Stimulated activated CD8-positive, alpha-beta memory T cell treated with anti-CD3 and anti-CD28 coated beads, Interleukin-2, amount 100 ng/mL, for 48 hours (primary cell): Measurements from ENCODE around the gene NRBF2.
"Not testable (repeated sequence)": the region's sequence is repeated elsewhere in the genome, so short reads cannot be mapped to it uniquely, and the experiment has no call there.

Experiments
- DNase-seq, 2 donors: peaks; one replicate each; pipeline ENCODE4 v3.0.0-alpha.2; 2020; ENCODE audit warnings: low read depth in 2 of 2

NRBF2 gene

GRCh38 chr10:63119041-63119440 lies 14.1 kb upstream of the NRBF2 start:
- no peak for DNase-seq

DNA sequence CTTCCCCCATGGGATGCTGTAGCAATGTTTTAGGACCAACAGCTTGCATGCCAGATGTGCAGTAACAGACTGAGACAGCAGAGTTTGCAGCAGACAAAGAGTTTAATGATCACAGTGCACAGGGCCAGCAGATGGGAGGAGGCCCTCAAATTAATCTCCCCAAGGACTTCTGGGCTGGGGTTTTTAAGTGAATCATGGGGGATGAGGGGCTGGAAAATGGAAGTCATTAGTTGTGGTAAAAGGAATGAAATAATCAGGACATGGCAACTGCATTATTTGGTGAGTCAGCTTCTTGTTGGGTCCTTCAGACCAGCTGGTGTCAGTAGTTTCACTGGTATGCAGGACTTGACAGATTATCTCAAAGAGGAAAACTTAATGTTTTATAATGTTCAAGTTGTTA lies 12.6 kb upstream of the NRBF2 start:
- DNase-seq, result no peak

DNA sequence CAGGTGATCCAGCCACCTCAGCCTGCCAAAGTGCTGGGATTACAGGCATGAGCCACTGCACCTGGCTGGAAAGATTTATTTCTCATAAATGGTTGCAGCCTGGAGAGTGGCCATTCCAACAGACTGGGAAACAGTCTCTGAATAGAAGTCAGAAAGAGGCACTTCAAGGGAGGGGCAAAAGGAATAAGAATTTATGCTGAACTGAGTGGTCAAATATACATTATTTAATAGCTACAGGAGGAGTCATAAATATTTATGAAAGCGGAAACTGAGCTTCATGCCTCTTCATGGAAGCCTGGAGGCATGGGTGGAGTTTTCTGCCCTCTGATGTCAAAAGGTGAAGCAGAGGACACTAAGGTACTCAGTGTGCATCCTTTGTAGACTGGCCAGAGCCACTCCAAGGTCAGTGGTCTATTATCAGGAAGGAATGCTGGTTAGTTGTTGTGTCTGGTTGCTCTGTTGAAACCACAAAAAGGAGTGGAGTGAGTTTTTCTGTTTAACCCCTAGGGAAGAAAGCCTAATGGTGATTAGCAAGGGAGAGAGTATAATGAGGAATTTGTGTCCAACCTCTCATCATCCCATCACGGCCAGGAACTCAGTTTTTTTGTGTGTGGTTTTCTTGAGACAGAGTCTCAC lies 9.3 kb upstream of the NRBF2 start:
- no peak for DNase-seq

DNA sequence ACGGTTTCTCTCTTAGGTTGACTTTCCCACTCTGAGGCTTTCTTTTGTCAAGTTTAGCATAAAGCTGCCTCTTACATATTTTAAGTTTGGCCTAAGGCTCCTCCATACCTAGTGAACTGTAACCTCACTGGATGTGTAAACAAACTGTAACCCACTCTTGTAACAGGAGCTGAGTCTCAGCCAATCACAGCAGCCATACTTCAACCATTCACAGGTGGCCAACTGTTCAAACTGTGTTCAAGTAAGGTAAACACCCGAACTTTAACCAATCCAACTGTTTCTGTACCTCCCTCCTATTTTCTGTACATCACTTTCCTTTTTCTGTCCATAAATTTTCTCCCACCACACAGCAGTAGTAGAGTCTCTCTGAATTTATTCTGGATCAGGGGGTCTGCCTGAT lies 7.7 kb upstream of the NRBF2 start:
- DNase-seq, result no peak

DNA sequence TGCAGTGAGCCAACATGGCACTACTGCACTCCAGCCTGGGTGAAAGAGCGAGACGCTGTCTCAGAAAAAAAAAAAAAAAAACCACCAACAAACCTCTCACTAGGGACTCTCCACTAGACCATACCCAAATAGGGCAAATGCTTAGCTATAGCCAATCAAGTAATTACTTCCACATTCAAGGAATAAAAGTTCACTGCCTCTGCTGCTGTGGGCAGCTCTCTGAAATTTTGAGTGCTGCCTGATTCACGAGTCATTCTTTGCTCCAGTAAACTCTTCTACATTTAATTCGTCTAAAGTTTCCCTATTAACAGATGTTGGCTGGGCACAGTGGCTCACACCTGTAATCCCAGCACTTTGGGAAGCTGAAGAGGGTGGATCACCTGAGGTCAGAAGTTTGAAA lies 4.7 kb upstream of the NRBF2 start:
- DNase-seq, result no peak

- no peak for DNase-seq
Measured at GRCh38 chr10:63129888-63130287, 3.2 kb upstream of the NRBF2 start.

GRCh38 chr10:63132651-63133055 lies 475 bp upstream of the NRBF2 start:
- DNase-seq, result no peak

- DNase-seq, result no peak
Measured at GRCh38 chr10:63133821-63134557, 861 bp downstream of the NRBF2 start.

DNA sequence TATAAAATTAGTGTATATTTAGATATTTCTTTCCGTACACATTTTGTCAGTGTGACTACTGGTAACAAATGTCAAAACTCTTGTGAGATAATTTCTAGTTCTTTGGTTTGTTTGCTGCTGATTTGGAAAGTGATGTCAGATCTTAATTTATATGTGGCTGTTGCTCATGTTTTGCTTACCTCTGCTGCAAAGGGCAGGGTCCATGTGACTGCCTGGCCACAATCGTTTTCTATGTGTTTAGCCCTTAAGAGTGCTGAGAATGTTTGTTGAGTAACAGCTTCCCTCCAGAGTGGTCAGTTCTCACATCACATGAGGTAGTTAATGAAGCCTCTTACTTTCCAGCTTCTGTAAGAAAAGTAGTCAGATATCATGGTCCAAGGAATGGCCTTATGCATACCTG lies 4.2 kb downstream of the NRBF2 start:
- no peak for DNase-seq

GRCh38 chr10:63140077-63140476 lies 6.9 kb downstream of the NRBF2 start:
- no peak for DNase-seq

- DNase-seq, result no peak
Measured at GRCh38 chr10:63142136-63142535, 9.0 kb downstream of the NRBF2 start.

GRCh38 chr10:63143987-63144386 lies 10.9 kb downstream of the NRBF2 start:
- DNase-seq, result no peak

GRCh38 chr10:63145782-63146181 lies 12.7 kb downstream of the NRBF2 start:
- no peak for DNase-seq

GRCh38 chr10:63146503-63146902 lies 13.4 kb downstream of the NRBF2 start:
- DNase-seq, result no peak

DNA sequence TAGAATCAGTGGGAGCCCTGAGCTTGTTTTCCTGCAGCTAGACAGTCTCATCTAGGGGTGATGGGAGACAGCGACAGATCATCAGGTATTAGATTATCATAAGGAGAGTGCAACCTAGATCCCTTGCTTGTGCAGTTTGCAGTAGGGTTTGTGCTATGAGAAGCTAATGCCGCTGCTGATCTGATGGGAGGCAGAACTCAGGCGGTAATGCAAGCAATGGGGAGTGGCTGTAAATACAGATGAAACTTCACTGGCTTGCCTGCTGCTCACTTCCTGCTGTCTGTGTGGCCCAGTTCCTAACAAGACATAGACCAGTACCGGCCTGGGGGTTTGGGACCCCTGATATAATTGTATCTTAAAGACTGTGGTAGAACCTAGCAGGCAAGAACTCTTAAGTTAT lies 17.6 kb downstream of the NRBF2 start:
- DNase-seq, result no peak

DNA sequence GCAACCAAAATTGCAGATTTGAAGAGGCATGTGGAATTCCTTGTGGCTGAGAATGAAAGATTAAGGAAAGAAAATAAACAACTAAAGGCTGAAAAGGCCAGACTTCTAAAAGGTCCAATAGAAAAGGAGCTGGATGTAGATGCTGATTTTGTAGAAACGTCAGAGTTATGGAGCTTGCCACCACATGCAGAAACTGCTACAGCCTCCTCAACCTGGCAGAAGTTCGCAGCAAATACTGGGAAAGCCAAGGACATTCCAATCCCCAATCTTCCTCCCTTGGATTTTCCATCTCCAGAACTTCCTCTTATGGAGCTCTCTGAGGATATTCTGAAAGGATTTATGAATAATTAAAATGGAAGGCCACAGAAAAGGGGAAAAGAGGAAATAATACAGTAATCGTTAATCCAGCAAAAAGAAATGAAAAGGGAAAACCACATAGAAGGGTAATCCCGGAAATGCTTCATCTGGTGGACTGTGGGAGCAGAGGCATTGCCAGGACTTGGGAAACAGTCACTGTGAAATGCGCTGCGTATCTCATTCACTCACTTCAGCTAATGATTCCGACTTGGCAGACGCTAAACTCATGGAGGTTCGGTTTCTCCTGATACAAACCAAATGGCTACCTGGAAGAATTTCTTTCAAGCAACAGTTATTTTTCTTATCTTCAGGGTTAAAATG lies 20.9 kb downstream of the NRBF2 start:
- DNase-seq, result not testable (repeated sequence)

DNA sequence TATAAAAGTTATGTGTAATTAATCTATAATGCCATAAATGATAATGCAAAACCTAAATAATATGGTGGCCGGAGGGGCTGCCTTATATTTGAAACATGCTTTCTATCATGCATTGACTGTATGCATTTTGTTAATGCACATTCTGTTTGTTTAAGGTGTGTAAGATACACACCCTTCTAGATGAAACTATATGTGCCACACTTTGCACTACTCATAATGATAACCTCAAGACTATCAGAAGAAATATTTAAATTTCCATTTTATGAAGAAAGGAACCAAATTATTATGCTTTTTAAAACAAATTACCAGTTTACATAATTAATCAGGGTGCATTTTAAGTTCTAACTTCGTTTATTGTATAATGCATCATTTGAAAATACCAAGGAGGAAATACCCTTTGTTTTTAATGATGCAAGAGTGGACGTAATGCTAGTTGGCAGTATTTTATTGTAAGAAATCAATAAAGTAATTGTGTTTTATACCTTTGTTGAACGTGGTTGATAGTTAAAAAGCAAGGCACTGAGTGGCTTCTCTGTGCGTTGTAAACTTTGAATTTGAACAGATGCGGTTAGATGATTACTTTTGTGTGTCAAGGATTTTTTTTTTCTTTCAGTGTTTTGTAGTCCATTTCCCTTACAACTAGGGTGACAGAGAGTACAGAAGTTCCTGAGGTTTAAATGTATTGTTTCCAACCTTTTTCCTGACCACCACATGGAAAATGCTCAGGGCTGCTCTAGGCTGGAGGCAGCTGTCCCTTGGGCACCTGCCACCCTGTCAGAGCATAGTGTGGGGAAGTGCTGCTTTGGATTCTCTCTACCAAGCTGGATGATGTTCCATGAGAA lies 21.6 kb downstream of the NRBF2 start:
- DNase-seq, result no peak

GRCh38 chr10:63155388-63156020 lies 22.4 kb downstream of the NRBF2 start:
- no peak for DNase-seq

GRCh38 chr10:63156236-63156635 lies 23.1 kb downstream of the NRBF2 start:
- DNase-seq, result no peak

DNA sequence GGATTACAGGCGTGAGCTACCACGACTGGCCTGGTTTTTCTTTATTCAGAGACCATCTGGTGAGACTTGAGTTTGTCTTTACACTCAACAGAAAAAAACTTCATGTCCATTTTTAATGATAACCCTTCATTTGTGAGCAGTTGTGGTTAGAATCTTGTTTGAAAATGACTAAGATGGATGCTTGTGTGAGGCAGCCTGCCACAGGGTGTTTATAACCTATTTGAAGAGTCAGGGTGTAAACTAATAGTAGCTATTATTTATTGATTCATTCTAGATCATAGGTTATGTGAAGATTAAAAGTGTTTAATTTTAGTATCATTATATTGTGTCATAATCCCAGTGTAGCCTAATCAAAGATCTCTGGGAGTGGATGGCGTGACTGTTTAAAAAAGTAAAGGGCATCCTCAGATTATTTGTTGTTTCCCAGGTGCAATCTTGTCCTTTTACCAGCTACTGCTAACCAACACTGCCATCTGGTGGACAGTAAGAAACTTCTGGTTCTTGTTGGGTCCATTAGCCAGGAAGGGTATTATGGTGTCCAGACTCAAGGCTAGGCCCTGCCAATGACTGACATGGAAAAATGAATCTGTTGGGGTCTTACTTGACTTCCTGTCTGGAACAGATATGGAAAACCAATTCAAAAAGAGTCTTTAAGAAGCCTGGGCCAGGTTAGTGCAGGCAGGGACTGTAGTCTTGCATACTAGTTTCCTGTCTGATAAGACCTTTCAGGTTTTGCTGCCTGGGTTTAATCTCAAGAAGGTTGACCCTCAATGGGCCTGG lies 24.9 kb downstream of the NRBF2 start:
- DNase-seq, result no peak

GRCh38 chr10:63161592-63161991 lies 28.5 kb downstream of the NRBF2 start:
- DNase-seq, result no peak
